Neutrophil (primary cell): Measurements from ENCODE around the gene NUP58.

Source experiments
- H3K27ac ChIP-seq: fragments of 200-600 bp; sonication (generic); 2 replicates; pipeline ENCODE4 v1.5.1; 2016; ENCODE audit warnings: mild to moderate bottlenecking, moderate library complexity
- H3K27me3 ChIP-seq: fragments of 200-600 bp; sonication (generic); 2 replicates; pipeline ENCODE4 v1.6.0; 2016; ENCODE audit warnings: mild to moderate bottlenecking
- H3K36me3 ChIP-seq: fragments of 200-600 bp; sonication (generic); 2 replicates; pipeline ENCODE4 v1.5.1; 2017
- H3K4me1 ChIP-seq, 2 experiments: fragments of 200-600 bp in 1 of 2; sonication (generic) in 1 of 2; 1 replicate in 1 of 2; 2 replicates in 1 of 2; pipeline versions ENCODE4 v1.5.1 to v1.6.1; 2013 to 2016; ENCODE audit warnings: low read depth in 1 of 2, low read length in 1 of 2, mild to moderate bottlenecking in 1 of 2, moderate library complexity in 1 of 2; ENCODE audit not compliant: control insufficient read depth in 1 of 2, insufficient read depth in 1 of 2
- H3K4me3 ChIP-seq, 2 experiments: fragments of 200-600 bp in 1 of 2; sonication (generic) in 1 of 2; 1 replicate in 1 of 2; 2 replicates in 1 of 2; pipeline ENCODE4 v1.5.1; 2013 to 2016; ENCODE audit warnings: low read depth in 1 of 2, low read length in 1 of 2, mild to moderate bottlenecking in 1 of 2, moderate library complexity in 1 of 2
- H3K9me3 ChIP-seq: fragments of 200-600 bp; sonication (generic); 2 replicates; pipeline ENCODE4 v1.5.1; 2016
- TF ChIP-seq, protein P1 (sequence below): fragments of 200-600 bp; sonication (generic); IDR thresholded peaks from 2 replicates; pipeline ENCODE4 v1.5.1; 2016; ENCODE audit warnings: antibody characterized with exemption

Gene NUP58

DNA sequence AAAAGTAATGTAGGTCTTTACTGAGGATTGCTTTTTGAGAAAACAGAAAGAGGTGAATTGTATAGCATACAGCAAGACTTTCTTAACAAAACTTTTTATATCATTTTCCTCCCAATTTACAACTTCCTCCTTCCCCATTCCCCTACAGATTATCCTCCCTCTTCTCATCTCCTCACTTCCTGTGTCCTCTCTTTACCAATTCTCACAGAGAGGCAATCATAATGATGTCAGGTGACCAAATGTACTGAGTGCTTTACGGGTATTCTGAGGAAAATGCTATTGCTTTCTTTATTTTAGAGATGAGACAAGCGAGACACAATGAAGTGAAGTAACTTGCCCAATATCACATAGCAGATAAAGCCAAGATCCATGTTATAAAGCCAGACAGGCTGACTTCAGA lies 12.5 kb upstream of the NUP58 start:
- Histone ChIP-seq H3K27me3 (peaks cover 45% of the 10 kb centered on the region), H3K4me3 (no peak overlapping the region), H3K9me3 (no peaks in the 10 kb centered on the region), H3K4me1 (peaks cover 21 to 30% of the 10 kb centered on the region in 2 experiments), H3K36me3 (no peaks in the 10 kb centered on the region), H3K27ac (no peak overlapping the region)
- TF ChIP-seq, protein P1, sequence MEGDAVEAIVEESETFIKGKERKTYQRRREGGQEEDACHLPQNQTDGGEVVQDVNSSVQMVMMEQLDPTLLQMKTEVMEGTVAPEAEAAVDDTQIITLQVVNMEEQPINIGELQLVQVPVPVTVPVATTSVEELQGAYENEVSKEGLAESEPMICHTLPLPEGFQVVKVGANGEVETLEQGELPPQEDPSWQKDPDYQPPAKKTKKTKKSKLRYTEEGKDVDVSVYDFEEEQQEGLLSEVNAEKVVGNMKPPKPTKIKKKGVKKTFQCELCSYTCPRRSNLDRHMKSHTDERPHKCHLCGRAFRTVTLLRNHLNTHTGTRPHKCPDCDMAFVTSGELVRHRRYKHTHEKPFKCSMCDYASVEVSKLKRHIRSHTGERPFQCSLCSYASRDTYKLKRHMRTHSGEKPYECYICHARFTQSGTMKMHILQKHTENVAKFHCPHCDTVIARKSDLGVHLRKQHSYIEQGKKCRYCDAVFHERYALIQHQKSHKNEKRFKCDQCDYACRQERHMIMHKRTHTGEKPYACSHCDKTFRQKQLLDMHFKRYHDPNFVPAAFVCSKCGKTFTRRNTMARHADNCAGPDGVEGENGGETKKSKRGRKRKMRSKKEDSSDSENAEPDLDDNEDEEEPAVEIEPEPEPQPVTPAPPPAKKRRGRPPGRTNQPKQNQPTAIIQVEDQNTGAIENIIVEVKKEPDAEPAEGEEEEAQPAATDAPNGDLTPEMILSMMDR = no peak

DNA sequence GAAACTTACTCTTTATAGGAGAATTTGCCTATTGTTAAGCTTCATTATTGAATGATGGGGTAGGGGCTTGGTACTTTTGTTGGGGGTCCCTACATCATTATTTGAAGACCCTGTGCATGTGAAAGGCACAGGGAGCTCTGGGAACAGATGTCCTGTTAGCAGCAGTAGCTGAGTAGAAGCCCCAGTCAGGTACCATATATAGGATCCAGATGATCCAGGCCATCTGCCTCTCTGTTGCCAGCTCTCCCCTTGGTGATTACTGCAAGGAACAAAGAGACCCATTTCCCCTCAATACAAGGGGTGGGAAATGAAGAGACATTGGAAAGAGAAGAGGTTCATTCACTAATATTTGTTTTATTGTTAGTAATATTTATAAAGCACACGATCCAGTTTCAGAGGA lies 9.7 kb upstream of the NUP58 start:
- no peaks in the 10 kb centered on the region for H3K9me3 ChIP-seq

DNA sequence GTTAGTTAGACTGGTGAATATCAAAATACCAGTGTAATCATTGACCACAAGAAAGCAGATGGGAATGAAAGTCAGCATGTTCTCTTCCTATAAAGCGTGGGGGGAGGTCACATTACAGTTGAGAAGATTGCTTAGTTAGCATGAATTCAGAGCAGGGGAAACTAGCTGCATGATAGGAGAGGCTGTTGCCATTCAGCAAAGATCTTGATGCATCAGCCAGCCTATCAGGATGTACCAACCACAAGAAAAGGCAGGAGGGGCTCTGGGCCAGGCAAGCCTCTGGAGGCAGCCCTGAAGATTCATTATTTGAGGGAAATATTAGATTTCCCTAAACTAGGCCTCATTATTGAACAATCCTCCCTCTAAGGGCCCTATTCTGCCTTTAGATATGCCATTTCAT lies 9.1 kb upstream of the NUP58 start:
- TF ChIP-seq, protein P1 = no peak

More for the DNA sequence above, 9.7 kb upstream of the NUP58 start:
- Histone ChIP-seq H3K4me1 (peaks cover 5 to 8% of the 10 kb centered on the region in 2 experiments), H3K4me3 (no peak overlapping the region), H3K27me3 (peaks cover 70% of the 10 kb centered on the region), H3K27ac (no peak overlapping the region), H3K36me3 (no peaks in the 10 kb centered on the region)
- TF ChIP-seq, protein P1 = no peak

DNA sequence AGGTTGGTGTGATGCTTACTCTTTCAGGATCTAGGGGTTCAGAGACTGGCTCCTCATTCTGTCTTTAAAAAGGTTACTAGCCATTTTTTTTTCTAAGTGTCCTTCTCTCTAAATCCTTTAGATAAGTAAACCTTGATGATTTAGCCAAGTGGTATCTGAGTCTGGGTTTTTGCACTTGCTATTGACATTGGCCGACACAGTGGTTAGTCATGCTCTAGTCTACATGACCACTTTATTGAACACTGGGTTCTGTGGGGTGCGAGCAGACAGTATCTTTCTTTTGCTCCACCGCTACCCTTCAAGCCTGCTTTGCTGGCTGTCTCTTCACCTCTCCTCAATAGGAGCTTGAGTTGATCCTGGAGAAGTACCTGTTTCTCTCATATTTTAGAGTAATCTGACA lies 6.2 kb upstream of the NUP58 start:
- no peak overlapping the region for H3K4me3 ChIP-seq
- H3K36me3 ChIP-seq = no peaks in the 10 kb centered on the region
- TF ChIP-seq, protein P1 = no peak
- no peak overlapping the region for H3K27ac ChIP-seq
- peaks cover 2 to 3% of the 10 kb centered on the region in 2 experiments for H3K4me1 ChIP-seq
- peaks cover 72% of the 10 kb centered on the region for H3K27me3 ChIP-seq
- no peaks in the 10 kb centered on the region for H3K9me3 ChIP-seq

More for the DNA sequence above, 9.1 kb upstream of the NUP58 start:
- peaks cover 76% of the 10 kb centered on the region for H3K27me3 ChIP-seq
- H3K4me3 ChIP-seq = no peak overlapping the region
- no peak overlapping the region for H3K27ac ChIP-seq
- H3K9me3 ChIP-seq = no peaks in the 10 kb centered on the region
- H3K36me3 ChIP-seq = no peaks in the 10 kb centered on the region
- peaks cover 5 to 8% of the 10 kb centered on the region in 2 experiments for H3K4me1 ChIP-seq

DNA sequence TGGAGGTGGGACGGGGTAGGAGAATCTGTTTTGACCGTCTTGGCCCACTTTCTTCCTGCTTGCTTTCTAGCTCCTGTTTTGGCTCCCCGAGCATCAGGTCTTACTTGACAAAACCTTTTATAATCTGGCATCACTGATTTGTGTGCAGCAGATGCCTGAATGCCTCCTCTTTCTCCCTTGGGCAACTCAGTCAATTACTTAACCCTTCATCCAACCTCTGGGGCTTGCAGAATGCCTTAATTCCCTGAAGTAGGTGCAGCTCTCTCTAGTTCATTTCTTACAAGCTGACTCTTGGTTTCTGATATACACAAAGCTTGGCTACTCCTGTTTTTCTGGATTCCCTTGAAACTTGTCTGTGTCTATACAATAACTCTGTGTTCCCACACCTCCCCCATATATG lies 5.7 kb upstream of the NUP58 start:
- Histone ChIP-seq H3K36me3 (no peaks in the 10 kb centered on the region), H3K27ac (no peak overlapping the region), H3K4me1 (peaks cover 6 to 8% of the 10 kb centered on the region in 2 experiments), H3K4me3 (no peak overlapping the region), H3K27me3 (peaks cover 67% of the 10 kb centered on the region), H3K9me3 (no peaks in the 10 kb centered on the region)
- TF ChIP-seq, protein P1 = no peak
